Measurements from ENCODE around the gene GRIK4.

Gene GRIK4

DNA sequence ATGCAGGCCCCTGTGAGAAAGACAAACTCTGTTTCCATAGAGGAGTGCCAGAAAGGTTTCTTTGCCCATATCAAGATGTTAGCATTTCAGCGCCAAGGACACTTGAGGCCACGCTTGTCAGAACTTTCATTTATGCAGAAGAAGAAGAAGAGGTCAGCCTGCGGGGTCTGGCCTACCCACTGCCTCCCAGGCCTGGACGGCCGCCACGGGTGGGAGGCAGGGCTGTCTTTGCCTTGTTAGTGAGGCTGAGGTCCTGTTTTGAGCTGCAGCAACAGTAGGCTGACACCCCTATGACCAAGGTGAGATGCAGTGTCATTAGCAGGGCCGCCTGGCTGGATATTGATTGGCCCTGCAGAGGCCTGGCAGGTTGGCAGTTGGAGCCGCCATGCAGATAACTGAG is 183.9 kb downstream of the GRIK4 start:
- H3K4me3 ChIP-seq (ENCODE audit: low read depth, low read length, poor library complexity, severe bottlenecking) = no peak overlapping the region
- H3K36me3 ChIP-seq (ENCODE audit: insufficient read depth, low read length) = no peaks in the 10 kb centered on the region
- H3K27me3 ChIP-seq (ENCODE audit: insufficient read depth, low read length) = no peaks in the 10 kb centered on the region
- H3F3A ChIP-seq (ENCODE audit: insufficient read depth, low read length) = no peaks in the 10 kb centered on the region
- no peak for TF ChIP-seq EZH2 (IDR thresholded peaks at IDR 0.05; ENCODE audit: borderline replicate concordance, low read length)
- TF ChIP-seq, protein P1, sequence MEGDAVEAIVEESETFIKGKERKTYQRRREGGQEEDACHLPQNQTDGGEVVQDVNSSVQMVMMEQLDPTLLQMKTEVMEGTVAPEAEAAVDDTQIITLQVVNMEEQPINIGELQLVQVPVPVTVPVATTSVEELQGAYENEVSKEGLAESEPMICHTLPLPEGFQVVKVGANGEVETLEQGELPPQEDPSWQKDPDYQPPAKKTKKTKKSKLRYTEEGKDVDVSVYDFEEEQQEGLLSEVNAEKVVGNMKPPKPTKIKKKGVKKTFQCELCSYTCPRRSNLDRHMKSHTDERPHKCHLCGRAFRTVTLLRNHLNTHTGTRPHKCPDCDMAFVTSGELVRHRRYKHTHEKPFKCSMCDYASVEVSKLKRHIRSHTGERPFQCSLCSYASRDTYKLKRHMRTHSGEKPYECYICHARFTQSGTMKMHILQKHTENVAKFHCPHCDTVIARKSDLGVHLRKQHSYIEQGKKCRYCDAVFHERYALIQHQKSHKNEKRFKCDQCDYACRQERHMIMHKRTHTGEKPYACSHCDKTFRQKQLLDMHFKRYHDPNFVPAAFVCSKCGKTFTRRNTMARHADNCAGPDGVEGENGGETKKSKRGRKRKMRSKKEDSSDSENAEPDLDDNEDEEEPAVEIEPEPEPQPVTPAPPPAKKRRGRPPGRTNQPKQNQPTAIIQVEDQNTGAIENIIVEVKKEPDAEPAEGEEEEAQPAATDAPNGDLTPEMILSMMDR (IDR thresholded peaks at IDR 0.05; ENCODE audit: low read length) = no peak
- H3K27ac ChIP-seq (ENCODE audit: low read depth, low read length, poor library complexity, severe bottlenecking) = no peak overlapping the region
- no peak overlapping the region for H2AFZ ChIP-seq (ENCODE audit: low read length)
- H3K4me2 ChIP-seq (ENCODE audit: low read length) = no peak overlapping the region
- no peaks in the 10 kb centered on the region for H3K9me2 ChIP-seq (ENCODE audit: low read depth, low read length)
- no peaks in the 10 kb centered on the region for H3K79me2 ChIP-seq (ENCODE audit: insufficient read depth, low read length)
- H3K4me1 ChIP-seq (ENCODE audit: insufficient read depth, low read length, severe bottlenecking) = no peaks in the 10 kb centered on the region
- no peaks in the 10 kb centered on the region for H4K20me1 ChIP-seq (ENCODE audit: insufficient read depth, low read length)
- no peak overlapping the region for H3K9ac ChIP-seq (ENCODE audit: low read length)
- no peaks in the 10 kb centered on the region for H3K9me3 ChIP-seq (ENCODE audit: low read length)

GRCh38 chr11:120695939-120696338 is 184.4 kb downstream of the GRIK4 start:
- Histone ChIP-seq H3K9me3 (ENCODE audit: low read length) (no peaks in the 10 kb centered on the region), H2AFZ (ENCODE audit: low read length) (no peak overlapping the region), H3K36me3 (ENCODE audit: insufficient read depth, low read length) (no peaks in the 10 kb centered on the region), H3K4me1 (ENCODE audit: insufficient read depth, low read length, severe bottlenecking) (no peaks in the 10 kb centered on the region), H3F3A (ENCODE audit: insufficient read depth, low read length) (no peaks in the 10 kb centered on the region), H3K79me2 (ENCODE audit: insufficient read depth, low read length) (no peaks in the 10 kb centered on the region), H3K27me3 (ENCODE audit: insufficient read depth, low read length) (no peaks in the 10 kb centered on the region), H4K20me1 (ENCODE audit: insufficient read depth, low read length) (no peaks in the 10 kb centered on the region), H3K9ac (ENCODE audit: low read length) (no peak overlapping the region), H3K4me2 (ENCODE audit: low read length) (no peak overlapping the region), H3K27ac (ENCODE audit: low read depth, low read length, poor library complexity, severe bottlenecking) (no peak overlapping the region), H3K9me2 (ENCODE audit: low read depth, low read length) (no peaks in the 10 kb centered on the region), H3K4me3 (ENCODE audit: low read depth, low read length, poor library complexity, severe bottlenecking) (no peak overlapping the region)
- TF ChIP-seq, protein P1 (IDR thresholded peaks at IDR 0.05; ENCODE audit: low read length) = no peak
- TF ChIP-seq EZH2 (IDR thresholded peaks at IDR 0.05; ENCODE audit: borderline replicate concordance, low read length) = no peak

- Histone ChIP-seq H3K36me3 (ENCODE audit: insufficient read depth, low read length) (no peaks in the 10 kb centered on the region), H3K27me3 (ENCODE audit: insufficient read depth, low read length) (no peaks in the 10 kb centered on the region), H4K20me1 (ENCODE audit: insufficient read depth, low read length) (no peaks in the 10 kb centered on the region), H2AFZ (ENCODE audit: low read length) (no peak overlapping the region), H3K27ac (ENCODE audit: low read depth, low read length, poor library complexity, severe bottlenecking) (no peak overlapping the region), H3K4me2 (ENCODE audit: low read length) (no peak overlapping the region), H3K9ac (ENCODE audit: low read length) (no peak overlapping the region), H3K79me2 (ENCODE audit: insufficient read depth, low read length) (no peaks in the 10 kb centered on the region), H3K9me2 (ENCODE audit: low read depth, low read length) (no peaks in the 10 kb centered on the region), H3F3A (ENCODE audit: insufficient read depth, low read length) (no peaks in the 10 kb centered on the region), H3K9me3 (ENCODE audit: low read length) (no peaks in the 10 kb centered on the region), H3K4me1 (ENCODE audit: insufficient read depth, low read length, severe bottlenecking) (no peaks in the 10 kb centered on the region), H3K4me3 (ENCODE audit: low read depth, low read length, poor library complexity, severe bottlenecking) (no peak overlapping the region)
- TF ChIP-seq, protein P1 (IDR thresholded peaks at IDR 0.05; ENCODE audit: low read length) = peak; percentile 20; the same call in 1 of the 2 replicates
- no peak for TF ChIP-seq EZH2 (IDR thresholded peaks at IDR 0.05; ENCODE audit: borderline replicate concordance, low read length)
Measured at GRCh38 chr11:120696597-120697218, 185.2 kb downstream of the GRIK4 start.

Measured in OCI-LY1 (cell line).